PFSK-1 (cell line): Measurements from ENCODE around the gene H2BK1.

Experiments
- FOXP2 ChIP-seq: optimal IDR thresholded peaks from 2 replicates; pipeline ENCODE3; 2011; ENCODE audit warnings: borderline replicate concordance, control low read depth, inconsistent platforms; ENCODE audit not compliant: insufficient read depth; ENCODE audit errors: extremely low read length, extremely low read depth
- POLR2AphosphoS5 ChIP-seq: IDR thresholded peaks from 2 replicates; pipeline ENCODE4 v1.6.1; 2012; ENCODE audit warnings: low read depth, mild to moderate bottlenecking, control low read depth, low read length, moderate library complexity
- REST ChIP-seq, 2 experiments: IDR thresholded peaks; 2 replicates each; pipeline versions ENCODE4 v1.6.1 to v1.8.0; 2011 to 2012; ENCODE audit warnings: low read depth in 2 of 2, low read length in 2 of 2, control low read depth in 1 of 2, inconsistent platforms in 1 of 2, mild to moderate bottlenecking in 1 of 2, moderate library complexity in 1 of 2; ENCODE audit not compliant: insufficient read depth in 1 of 2
- SIN3A ChIP-seq: IDR thresholded peaks from 2 replicates; pipeline ENCODE4 v1.6.1; 2012; ENCODE audit warnings: mild to moderate bottlenecking, low read length, moderate library complexity, borderline replicate concordance; ENCODE audit not compliant: insufficient read depth
- TAF1 ChIP-seq: IDR thresholded peaks from 2 replicates; pipeline ENCODE4 v1.6.1; 2012; ENCODE audit warnings: low read length, control low read depth, borderline replicate concordance; ENCODE audit not compliant: insufficient read depth

Gene H2BK1

GRCh38 chr7:151251689-151252560, 41.6 kb upstream of the H2BK1 start:
- TF ChIP-seq POLR2AphosphoS5 (peak; percentile 26; the same call in 1 of the 2 replicates), SIN3A (no peak)

GRCh38 chr7:151251328-151251688, 41.0 kb upstream of the H2BK1 start:
- TF ChIP-seq TAF1 (no peak), SIN3A (no peak), FOXP2 (no peak), REST (IDR thresholded peaks at IDR 0.05; ENCODE audit: insufficient read depth in 1 of 2, low read depth in 2 of 2, low read length in 2 of 2) (no peak), POLR2AphosphoS5 (no peak)

- no peak for TF ChIP-seq POLR2AphosphoS5
- no peak for TF ChIP-seq FOXP2
- no peak for TF ChIP-seq TAF1
- no peak for TF ChIP-seq REST (IDR thresholded peaks at IDR 0.05; ENCODE audit: insufficient read depth in 1 of 2, low read depth in 2 of 2, low read length in 2 of 2)
- no peak for TF ChIP-seq SIN3A
Measured at GRCh38 chr7:151250181-151251132, 40.2 kb upstream of the H2BK1 start.

- TF ChIP-seq TAF1 (no peak), REST (IDR thresholded peaks at IDR 0.05; ENCODE audit: insufficient read depth in 1 of 2, low read depth in 2 of 2, low read length in 2 of 2) (no peak), FOXP2 (no peak), POLR2AphosphoS5 (no peak), SIN3A (no peak)
Measured at GRCh38 chr7:151249732-151250072, 39.4 kb upstream of the H2BK1 start.

GRCh38 chr7:151249034-151249731, 38.9 kb upstream of the H2BK1 start:
- TF ChIP-seq POLR2AphosphoS5 (no peak), TAF1 (no peak), SIN3A (no peak), REST (IDR thresholded peaks at IDR 0.05; ENCODE audit: insufficient read depth in 1 of 2, low read depth in 2 of 2, low read length in 2 of 2) (no peak), FOXP2 (no peak)
